GM12874 (cell line): ENCODE results near the gene ARID5B.

Experiments
- CTCF ChIP-seq: IDR thresholded peaks from 2 replicates; pipeline ENCODE4 v1.5.1; 2011; ENCODE audit warnings: low read depth, mild to moderate bottlenecking, control low read depth, low read length, moderate library complexity; ENCODE audit not compliant: insufficient read depth

ARID5B gene

DNA sequence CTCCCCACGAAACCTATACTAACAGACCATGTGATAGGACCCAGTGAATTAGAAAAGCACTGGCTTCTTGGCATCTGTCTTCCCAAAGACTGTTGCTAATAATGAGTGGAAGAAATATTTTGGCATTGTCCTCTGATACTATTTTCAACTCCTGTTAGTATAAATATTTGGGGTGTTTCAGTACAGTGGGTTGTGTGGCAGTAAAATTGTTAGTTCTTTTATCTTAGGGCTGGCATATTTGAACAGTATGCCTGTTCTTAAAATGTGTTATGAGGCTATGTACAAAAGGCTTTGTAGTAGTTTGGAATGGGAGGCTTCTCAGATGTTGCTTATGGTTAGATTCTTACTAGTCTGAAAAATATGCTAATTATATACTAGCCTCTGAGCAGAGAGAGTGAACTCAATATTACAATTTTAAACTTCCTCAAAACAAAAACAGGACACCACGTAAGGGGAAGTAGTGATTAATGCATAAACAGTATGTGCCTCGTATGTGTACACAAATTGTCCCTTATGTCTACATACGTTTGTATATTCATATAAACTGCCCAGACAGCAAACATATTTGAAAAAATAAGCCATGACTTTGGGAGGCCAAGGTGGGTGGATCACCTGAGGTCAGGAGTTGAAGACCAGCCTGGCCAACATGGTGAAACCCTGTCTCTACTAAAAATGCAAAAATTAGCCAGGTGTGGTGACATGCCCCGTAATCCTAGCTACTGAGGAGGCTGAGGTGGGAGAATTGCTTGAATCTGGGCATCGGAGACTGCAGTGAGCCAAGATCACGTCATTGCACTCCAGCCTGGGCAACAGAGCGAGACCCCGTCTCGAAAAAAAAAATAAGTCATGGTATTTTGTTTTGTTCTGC, 115.4 kb downstream of the ARID5B start:
- no peak for TF ChIP-seq CTCF

GRCh38 chr10:62017491-62017870, 116.0 kb downstream of the ARID5B start:
- TF ChIP-seq CTCF, result no peak

GRCh38 chr10:62018131-62018911, 116.8 kb downstream of the ARID5B start:
- TF ChIP-seq CTCF, result no peak

GRCh38 chr10:62019013-62019684, 117.7 kb downstream of the ARID5B start:
- TF ChIP-seq CTCF, result no peak

DNA sequence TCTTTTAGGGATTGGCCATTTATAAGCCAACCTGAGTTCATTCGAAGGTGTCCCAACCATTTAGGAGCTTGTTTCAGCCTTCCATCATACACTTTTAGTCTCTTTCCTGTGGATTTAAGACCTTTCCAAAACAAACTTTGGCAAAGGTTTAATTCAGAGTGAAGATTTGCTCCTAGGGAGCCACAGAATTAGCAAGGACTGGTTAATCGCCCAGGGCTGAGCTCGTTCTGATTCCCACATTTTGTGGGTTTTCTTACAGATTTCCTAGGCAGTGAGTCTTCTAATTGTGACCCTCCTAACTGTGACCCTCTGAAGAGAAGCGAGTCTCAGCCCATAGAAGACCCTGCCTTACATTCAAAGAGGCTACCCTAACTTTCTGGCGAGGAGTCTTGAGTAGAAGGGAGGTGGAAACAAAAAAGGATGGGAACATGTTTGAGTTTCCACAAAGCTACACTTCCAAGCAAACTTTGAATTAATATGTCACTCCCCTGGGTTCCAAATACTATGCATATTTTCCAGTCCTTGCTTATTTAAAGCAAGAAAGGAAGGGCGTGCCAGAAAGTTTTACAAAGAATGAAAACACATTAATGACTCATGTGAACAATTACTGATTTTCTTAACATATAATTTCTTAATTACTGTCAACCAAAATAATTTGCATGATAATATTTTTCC, 118.3 kb downstream of the ARID5B start:
- no peak for TF ChIP-seq CTCF

DNA sequence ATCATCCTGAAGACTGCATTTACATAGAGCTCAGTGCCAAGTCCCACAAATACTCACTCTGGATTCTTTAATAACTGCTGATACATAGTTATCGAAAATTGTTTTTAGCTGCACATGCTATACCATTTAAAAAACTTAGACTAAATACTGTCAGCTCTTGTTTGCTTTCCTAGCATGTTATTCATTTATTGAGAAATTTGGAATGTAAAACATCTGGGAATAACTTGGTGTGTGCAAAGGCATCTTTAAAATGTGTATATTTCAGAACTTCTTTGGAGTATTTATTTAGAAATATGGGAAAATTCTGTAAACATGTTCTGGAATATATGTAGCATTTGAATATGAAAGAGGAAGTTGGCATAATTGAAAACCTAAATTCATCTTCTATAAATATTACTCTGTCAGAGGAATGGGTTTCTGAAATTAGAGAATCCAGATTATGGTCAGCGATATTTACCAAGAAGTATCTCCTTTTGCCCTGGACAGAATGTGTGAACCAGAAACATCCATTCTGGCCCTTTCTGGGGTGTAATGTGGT, 119.7 kb downstream of the ARID5B start:
- TF ChIP-seq CTCF, result no peak
